Skeletal muscle tissue (tissue), 4 donors: ENCODE results near the gene SORCS1. TPM values are rescaled to one million over a fixed set of nuclear protein-coding genes. Genes with fewer than 3 reads are reported as not detected.

Source experiments
- H3K27ac ChIP-seq: one replicate; pipeline ENCODE4 v1.7.0; 2013; ENCODE audit warnings: mild to moderate bottlenecking, low read depth, low read length, inconsistent platforms
- H3K27me3 ChIP-seq, 3 donors: one replicate each; pipeline ENCODE4 v1.7.0; 2013; ENCODE audit warnings: low read length in 3 of 3; ENCODE audit not compliant: control insufficient read depth in 3 of 3, insufficient read depth in 3 of 3
- H3K36me3 ChIP-seq, 3 donors: one replicate each; pipeline ENCODE4 v1.7.0; 2013; ENCODE audit warnings: low read length in 3 of 3; ENCODE audit not compliant: control insufficient read depth in 3 of 3, insufficient read depth in 3 of 3
- H3K4me1 ChIP-seq, 3 donors: one replicate each; pipeline ENCODE4 v1.7.0; 2013; ENCODE audit warnings: low read length in 3 of 3, mild to moderate bottlenecking in 3 of 3; ENCODE audit not compliant: control insufficient read depth in 3 of 3, insufficient read depth in 3 of 3
- H3K4me3 ChIP-seq, 3 donors: one replicate each; pipeline ENCODE4 v1.7.0; 2013; ENCODE audit warnings: low read length in 3 of 3
- H3K9ac ChIP-seq, 3 donors: one replicate each; pipeline ENCODE4 v1.7.0; 2013; ENCODE audit warnings: low read length in 3 of 3, mild to moderate bottlenecking in 3 of 3, moderate library complexity in 2 of 3, low read depth in 1 of 3
- H3K9me3 ChIP-seq, 3 donors: one replicate each; pipeline ENCODE4 v1.7.0; 2013; ENCODE audit warnings: low read length in 3 of 3; ENCODE audit not compliant: control insufficient read depth in 3 of 3
- total RNA-seq: library from RNA; depleted of rRNA; stranded (reverse); fragments of >200 nt; gene quantifications from one replicate; pipeline ENCODE4 v1.2.3, GENCODE V29; 2014
- donor health status: Osteomylitis.

The SORCS1 gene
- total RNA-seq, 1 donor from 2014 or later, result 4.2 TPM

GRCh38 chr10:106956216-106956915 lies 208.1 kb downstream of the SORCS1 start:
- Histone ChIP-seq H3K36me3 (no peaks in the 10 kb centered on the region), H3K9me3 (peaks cover 0 to 3% (median 0%) of the 10 kb centered on the region in 3 donors), H3K4me3 (no peak overlapping the region), H3K27ac (no peak overlapping the region), H3K27me3 (no peaks in the 10 kb centered on the region), H3K9ac (no peak overlapping the region), H3K4me1 (no peaks in the 10 kb centered on the region)

- no peaks in the 10 kb centered on the region for H3K27me3 ChIP-seq
- H3K27ac ChIP-seq, result no peak overlapping the region
- H3K4me3 ChIP-seq, result no peak overlapping the region
- H3K9me3 ChIP-seq, result peaks cover 0 to 3% (median 0%) of the 10 kb centered on the region in 3 donors
- no peaks in the 10 kb centered on the region for H3K36me3 ChIP-seq
- no peak overlapping the region for H3K9ac ChIP-seq
- no peaks in the 10 kb centered on the region for H3K4me1 ChIP-seq
Measured at GRCh38 chr10:106955133-106955532, 209.4 kb downstream of the SORCS1 start.

GRCh38 chr10:106952033-106952432 lies 212.5 kb downstream of the SORCS1 start:
- Histone ChIP-seq H3K9me3 (peaks cover 0 to 3% (median 0%) of the 10 kb centered on the region in 3 donors), H3K36me3 (no peaks in the 10 kb centered on the region)

GRCh38 chr10:106949680-106950478 lies 214.6 kb downstream of the SORCS1 start:
- H3K9ac ChIP-seq, result no peak overlapping the region
- H3K27ac ChIP-seq, result no peak overlapping the region
- H3K4me1 ChIP-seq, result no peaks in the 10 kb centered on the region
- peaks cover 0 to 3% (median 0%) of the 10 kb centered on the region in 3 donors for H3K9me3 ChIP-seq
- H3K36me3 ChIP-seq, result no peaks in the 10 kb centered on the region
- H3K27me3 ChIP-seq, result no peaks in the 10 kb centered on the region
- no peak overlapping the region for H3K4me3 ChIP-seq

More at GRCh38 chr10:106952033-106952432, 212.5 kb downstream of the SORCS1 start:
- Histone ChIP-seq H3K9ac (no peak overlapping the region), H3K4me1 (no peaks in the 10 kb centered on the region), H3K27me3 (no peaks in the 10 kb centered on the region), H3K4me3 (no peak overlapping the region), H3K27ac (no peak overlapping the region)

GRCh38 chr10:106947643-106948042 lies 216.9 kb downstream of the SORCS1 start:
- H3K4me1 ChIP-seq, result no peaks in the 10 kb centered on the region
- peaks cover 0 to 3% (median 0%) of the 10 kb centered on the region in 3 donors for H3K9me3 ChIP-seq
- H3K27ac ChIP-seq, result no peak overlapping the region
- no peak overlapping the region for H3K9ac ChIP-seq
- no peaks in the 10 kb centered on the region for H3K27me3 ChIP-seq
- no peaks in the 10 kb centered on the region for H3K36me3 ChIP-seq
- H3K4me3 ChIP-seq, result no peak overlapping the region

GRCh38 chr10:106942035-106942662 lies 222.4 kb downstream of the SORCS1 start:
- no peak overlapping the region for H3K27ac ChIP-seq
- H3K9me3 ChIP-seq, result no peaks in the 10 kb centered on the region
- no peaks in the 10 kb centered on the region for H3K27me3 ChIP-seq
- H3K4me1 ChIP-seq, result no peaks in the 10 kb centered on the region
- no peak overlapping the region for H3K4me3 ChIP-seq
- H3K36me3 ChIP-seq, result no peaks in the 10 kb centered on the region
- H3K9ac ChIP-seq, result no peak overlapping the region

- Histone ChIP-seq H3K27ac (no peak overlapping the region), H3K27me3 (no peaks in the 10 kb centered on the region), H3K9ac (no peak overlapping the region), H3K4me1 (no peaks in the 10 kb centered on the region), H3K36me3 (no peaks in the 10 kb centered on the region), H3K9me3 (no peaks in the 10 kb centered on the region), H3K4me3 (no peak overlapping the region)
Measured at GRCh38 chr10:106941297-106942034, 223.0 kb downstream of the SORCS1 start.

GRCh38 chr10:106938513-106938912 lies 226.0 kb downstream of the SORCS1 start:
- H3K36me3 ChIP-seq, result no peaks in the 10 kb centered on the region
- no peak overlapping the region for H3K9ac ChIP-seq
- H3K27ac ChIP-seq, result no peak overlapping the region
- no peaks in the 10 kb centered on the region for H3K9me3 ChIP-seq
- H3K4me1 ChIP-seq, result no peaks in the 10 kb centered on the region
- no peaks in the 10 kb centered on the region for H3K27me3 ChIP-seq
- H3K4me3 ChIP-seq, result no peak overlapping the region

GRCh38 chr10:106935978-106936451 lies 228.5 kb downstream of the SORCS1 start:
- Histone ChIP-seq H3K9ac (no peak overlapping the region), H3K4me1 (no peaks in the 10 kb centered on the region)

More at GRCh38 chr10:106935978-106936451, 228.5 kb downstream of the SORCS1 start:
- Histone ChIP-seq H3K27me3 (no peaks in the 10 kb centered on the region), H3K27ac (peak overlapping the region; percentile 25), H3K9me3 (no peaks in the 10 kb centered on the region), H3K4me3 (no peak overlapping the region), H3K36me3 (no peaks in the 10 kb centered on the region)
